ENCODE measurements around the gene LAPTM5.

DNA sequence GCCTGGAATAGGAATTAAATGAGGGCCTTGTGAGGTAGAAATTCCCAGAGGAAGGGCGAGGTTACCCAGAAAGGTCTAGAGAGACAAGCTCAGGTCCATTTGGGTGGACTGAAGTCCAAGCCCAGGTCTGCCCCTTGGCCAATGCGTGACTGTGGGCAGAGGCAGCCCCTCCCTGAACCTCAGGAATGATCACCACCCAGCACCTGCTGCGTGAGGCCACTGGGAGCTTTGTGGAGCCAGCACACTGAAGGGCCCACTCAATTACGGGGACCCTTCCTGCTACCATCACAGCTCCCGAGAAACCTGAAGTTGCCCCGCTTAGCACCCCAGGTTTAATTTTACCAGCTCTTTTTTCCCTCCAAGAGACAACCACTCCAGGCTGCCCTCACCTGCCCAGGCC lies 27.7 kb downstream of the LAPTM5 start:
- TF ChIP-seq, protein P1, sequence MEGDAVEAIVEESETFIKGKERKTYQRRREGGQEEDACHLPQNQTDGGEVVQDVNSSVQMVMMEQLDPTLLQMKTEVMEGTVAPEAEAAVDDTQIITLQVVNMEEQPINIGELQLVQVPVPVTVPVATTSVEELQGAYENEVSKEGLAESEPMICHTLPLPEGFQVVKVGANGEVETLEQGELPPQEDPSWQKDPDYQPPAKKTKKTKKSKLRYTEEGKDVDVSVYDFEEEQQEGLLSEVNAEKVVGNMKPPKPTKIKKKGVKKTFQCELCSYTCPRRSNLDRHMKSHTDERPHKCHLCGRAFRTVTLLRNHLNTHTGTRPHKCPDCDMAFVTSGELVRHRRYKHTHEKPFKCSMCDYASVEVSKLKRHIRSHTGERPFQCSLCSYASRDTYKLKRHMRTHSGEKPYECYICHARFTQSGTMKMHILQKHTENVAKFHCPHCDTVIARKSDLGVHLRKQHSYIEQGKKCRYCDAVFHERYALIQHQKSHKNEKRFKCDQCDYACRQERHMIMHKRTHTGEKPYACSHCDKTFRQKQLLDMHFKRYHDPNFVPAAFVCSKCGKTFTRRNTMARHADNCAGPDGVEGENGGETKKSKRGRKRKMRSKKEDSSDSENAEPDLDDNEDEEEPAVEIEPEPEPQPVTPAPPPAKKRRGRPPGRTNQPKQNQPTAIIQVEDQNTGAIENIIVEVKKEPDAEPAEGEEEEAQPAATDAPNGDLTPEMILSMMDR (IDR thresholded peaks at IDR 0.05) = no peak
- TF ChIP-seq POLR2A (IDR thresholded peaks at IDR 0.05) = no peak

Measured in prostate gland (tissue), 2 donors.